H1 (cell line): Measurements from ENCODE around the gene DHX36. TPM values are rescaled to one million over a fixed set of nuclear protein-coding genes. Genes with fewer than 3 reads are reported as not detected.

Experiments
- BACH1 ChIP-seq: IDR thresholded peaks from 2 replicates; pipeline ENCODE4 v1.6.1; 2012; ENCODE audit warnings: low read length, improper control_type of control experiment
- CEBPB ChIP-seq: IDR thresholded peaks from 2 replicates; pipeline ENCODE4 v1.6.1; 2012; ENCODE audit warnings: low read depth, low read length
- polyA plus RNA-seq, 7 experiments: library from polyadenylated mRNA; depleted of rRNA in 3 of 7; stranded (reverse) in 5 of 7; unstranded in 2 of 7; fragments of >200 nt in 5 of 7; fragments of 200-250 nt in 2 of 7; gene quantifications; 1 replicate in 5 of 7; 2 replicates in 1 of 7; 4 replicates in 1 of 7; pipeline versions ENCODE4 v1.2.1 to v1.2.3, GENCODE V29; 2011 to 2013; ENCODE audit warnings: missing spikeins in 2 of 7, mixed read lengths in 2 of 7
- total RNA-seq: library from RNA; stranded (reverse); fragmentation: NEBNext Ultra II Directional; extraction: Animal tissue kit (Norgen Biotek cat#: 25700); gene quantifications from 2 replicates; pipeline ENCODE4 v1.2.1, GENCODE V29; 2021
- TF ChIP-seq, protein P1 (sequence below): IDR thresholded peaks from 2 replicates; pipeline ENCODE4 v1.6.1; 2012; ENCODE audit warnings: low read length, inconsistent platforms

The DHX36 gene
- total and polyA plus RNA-seq, 2 of the 8 experiments (the other 6 are each of a cell fraction or from before 2014, with no cell fraction given), result 44.9 to 131 TPM

DNA sequence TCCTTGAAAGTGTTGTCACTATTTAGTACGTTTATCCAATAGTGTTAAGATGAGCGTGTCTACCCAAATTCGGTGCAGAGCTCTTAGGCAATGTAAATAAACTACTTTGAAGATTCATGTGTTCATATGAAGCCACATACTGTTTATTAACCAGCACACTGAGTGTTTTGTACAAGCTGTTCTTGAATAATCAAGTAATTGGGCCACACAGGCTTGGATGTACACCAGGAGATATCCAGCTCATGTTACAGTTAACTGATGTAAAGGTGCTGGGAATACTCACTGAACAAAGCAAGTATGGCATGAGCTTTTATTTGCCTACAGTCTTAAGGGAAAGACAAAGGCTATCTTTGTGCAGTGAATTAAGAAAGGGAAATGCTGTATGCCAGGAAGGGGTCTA is 632 bp upstream of the DHX36 start (continued):
- TF ChIP-seq, protein P1, sequence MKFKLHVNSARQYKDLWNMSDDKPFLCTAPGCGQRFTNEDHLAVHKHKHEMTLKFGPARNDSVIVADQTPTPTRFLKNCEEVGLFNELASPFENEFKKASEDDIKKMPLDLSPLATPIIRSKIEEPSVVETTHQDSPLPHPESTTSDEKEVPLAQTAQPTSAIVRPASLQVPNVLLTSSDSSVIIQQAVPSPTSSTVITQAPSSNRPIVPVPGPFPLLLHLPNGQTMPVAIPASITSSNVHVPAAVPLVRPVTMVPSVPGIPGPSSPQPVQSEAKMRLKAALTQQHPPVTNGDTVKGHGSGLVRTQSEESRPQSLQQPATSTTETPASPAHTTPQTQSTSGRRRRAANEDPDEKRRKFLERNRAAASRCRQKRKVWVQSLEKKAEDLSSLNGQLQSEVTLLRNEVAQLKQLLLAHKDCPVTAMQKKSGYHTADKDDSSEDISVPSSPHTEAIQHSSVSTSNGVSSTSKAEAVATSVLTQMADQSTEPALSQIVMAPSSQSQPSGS, result no peak
- TF ChIP-seq BACH1 (no peak), CEBPB (no peak)
- TF ChIP-seq, all 59 proteins: peak for 0
